ENCODE results near the gene SIRPB2. TPM values are rescaled to one million over a fixed set of nuclear protein-coding genes. Genes with fewer than 3 reads are reported as not detected.
A peak's percentile ranks its signal among the peaks of the same experiment; 100 is the strongest.

The SIRPB2 gene
- total RNA-seq (1 to 10 TPM in 6 of 10 donors, under 1 TPM in 4; 0.23 to 7.3 (median 1.7) TPM), polyA plus RNA-seq (1 to 10 TPM in 1 of 2 donors, under 1 TPM in 1; 0.88 to 1.2 TPM)
- long read RNA-seq, donor 1, result 0 reads
- long read RNA-seq, donor 2, result 0 reads
- long read RNA-seq, donor 3, result 0 reads

DNA sequence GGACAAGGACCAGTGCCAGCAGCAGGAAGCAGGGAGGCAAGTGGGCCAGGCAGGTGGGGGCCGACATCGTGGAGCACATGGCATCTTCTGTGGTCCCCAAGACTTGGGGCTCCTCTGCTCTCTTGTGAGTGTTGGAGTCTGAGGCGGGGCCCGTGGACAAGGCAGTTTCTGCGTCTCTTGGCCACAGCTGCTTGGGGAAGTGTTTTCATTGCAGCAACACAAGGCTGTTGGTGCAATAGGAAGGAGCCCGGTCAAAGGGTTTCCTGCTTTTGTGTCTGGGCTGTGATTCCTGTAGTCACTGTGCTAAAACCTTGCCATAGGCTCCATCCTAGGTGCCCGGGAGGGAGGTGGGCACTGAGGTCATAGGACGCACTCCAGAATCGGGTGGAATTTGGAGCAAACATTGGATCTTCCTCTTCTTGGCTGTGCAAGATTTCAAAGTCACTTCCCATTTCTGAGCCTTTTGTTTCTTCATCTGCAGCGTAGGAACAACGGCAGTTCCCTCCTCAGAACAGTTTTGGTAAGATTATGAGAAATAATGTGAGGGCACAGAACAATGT, at the start of gene SIRPB2:
TSS of gene SIRPB2 (minus strand) at position 140 of the 560 bp plus-strand sequence. CDS start at position 79, 61 bp downstream.
- Histone ChIP-seq H3K36me3 (no peaks in the 10 kb centered on the region), H3K4me1 (peaks cover 0 to 56% (median 6%) of the 10 kb centered on the region in 9 donors), H3K27ac (peak within 1 kb of the TSS in 9 of 10 donors; percentile 22 to 92 (median 61)), H3K27me3 (peaks cover 0 to 2% (median 0%) of the 10 kb centered on the region in 7 donors), H3K9me3 (peaks cover 0 to 3% (median 0%) of the 10 kb centered on the region in 11 donors), H3K4me3 (peak within 1 kb of the TSS in 8 of 10 donors; percentile 8 to 55 (median 20))
- ATAC-seq (peak; percentile 77 to 82 (median 78)), DNase-seq (peak; percentile 42 to 50)
- intact Hi-C loops (cut with DNase I), result no loop called here
- 54 to 57% methylated on average over 11 of the region's 11 CpGs for WGBS, 2 donors
- TF ChIP-seq, protein P1, sequence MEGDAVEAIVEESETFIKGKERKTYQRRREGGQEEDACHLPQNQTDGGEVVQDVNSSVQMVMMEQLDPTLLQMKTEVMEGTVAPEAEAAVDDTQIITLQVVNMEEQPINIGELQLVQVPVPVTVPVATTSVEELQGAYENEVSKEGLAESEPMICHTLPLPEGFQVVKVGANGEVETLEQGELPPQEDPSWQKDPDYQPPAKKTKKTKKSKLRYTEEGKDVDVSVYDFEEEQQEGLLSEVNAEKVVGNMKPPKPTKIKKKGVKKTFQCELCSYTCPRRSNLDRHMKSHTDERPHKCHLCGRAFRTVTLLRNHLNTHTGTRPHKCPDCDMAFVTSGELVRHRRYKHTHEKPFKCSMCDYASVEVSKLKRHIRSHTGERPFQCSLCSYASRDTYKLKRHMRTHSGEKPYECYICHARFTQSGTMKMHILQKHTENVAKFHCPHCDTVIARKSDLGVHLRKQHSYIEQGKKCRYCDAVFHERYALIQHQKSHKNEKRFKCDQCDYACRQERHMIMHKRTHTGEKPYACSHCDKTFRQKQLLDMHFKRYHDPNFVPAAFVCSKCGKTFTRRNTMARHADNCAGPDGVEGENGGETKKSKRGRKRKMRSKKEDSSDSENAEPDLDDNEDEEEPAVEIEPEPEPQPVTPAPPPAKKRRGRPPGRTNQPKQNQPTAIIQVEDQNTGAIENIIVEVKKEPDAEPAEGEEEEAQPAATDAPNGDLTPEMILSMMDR (IDR thresholded peaks at IDR 0.05), result no peak

- Histone ChIP-seq H3K4me1 (peaks cover 0 to 34% (median 0%) of the 10 kb centered on the region in 9 donors), H3K27me3 (peaks cover 0 to 6% (median 0%) of the 10 kb centered on the region in 7 donors), H3K36me3 (no peaks in the 10 kb centered on the region), H3K4me3 (no peak overlapping the region), H3K9me3 (peaks cover 0 to 12% (median 0%) of the 10 kb centered on the region in 11 donors), H3K27ac (no peak overlapping the region)
- ATAC-seq (no peak), DNase-seq (no peak)
- intact Hi-C loops (cut with DNase I), result no loop called here
- WGBS, 2 donors, result 89 to 93% methylated on average over 1 of the region's 1 CpG
- TF ChIP-seq, protein P1 (IDR thresholded peaks at IDR 0.05), result no peak
Measured at GRCh38 chr20:1539816-1540419, 48.7 kb upstream of the SIRPB2 start.

GRCh38 chr20:1538655-1539054, 47.4 kb upstream of the SIRPB2 start:
- intact Hi-C loops (cut with DNase I), result no loop called here
- DNase-seq (no peak), ATAC-seq (no peak)
- TF ChIP-seq, protein P1 (IDR thresholded peaks at IDR 0.05), result no peak
- peaks cover 0 to 43% (median 0%) of the 10 kb centered on the region in 9 donors for H3K4me1 ChIP-seq
- H3K36me3 ChIP-seq, result no peaks in the 10 kb centered on the region
- no peak overlapping the region for H3K4me3 ChIP-seq
- H3K9me3 ChIP-seq, result peaks cover 0 to 12% (median 0%) of the 10 kb centered on the region in 11 donors
- peak overlapping the region in 1 of 10 donors; percentile 94 for H3K27ac ChIP-seq
- peaks cover 0 to 8% (median 0%) of the 10 kb centered on the region in 7 donors for H3K27me3 ChIP-seq

DNA sequence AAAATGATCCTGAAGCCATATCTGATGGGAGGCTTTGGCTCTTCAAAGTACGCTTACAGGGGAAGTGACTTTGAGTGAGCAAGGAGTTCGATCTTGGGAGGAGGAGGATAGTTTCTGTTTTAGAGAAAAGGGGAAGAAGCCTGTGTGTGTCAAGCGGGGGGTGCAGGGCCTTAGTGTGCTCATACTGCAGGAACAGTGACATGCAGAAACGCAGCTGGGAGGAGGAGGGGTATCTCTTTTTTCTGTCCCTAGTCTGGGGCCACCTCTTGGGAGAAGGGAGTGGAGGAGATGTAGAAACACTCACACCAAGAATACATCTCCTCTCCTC, 46.5 kb upstream of the SIRPB2 start:
- Histone ChIP-seq H3K4me3 (peak overlapping the region in 1 of 10 donors; percentile 29), H3K36me3 (no peaks in the 10 kb centered on the region), H3K27ac (peak overlapping the region in 5 of 10 donors; percentile 33 to 94 (median 49)), H3K9me3 (peaks cover 0 to 12% (median 0%) of the 10 kb centered on the region in 11 donors), H3K27me3 (peaks cover 0 to 10% (median 0%) of the 10 kb centered on the region in 7 donors), H3K4me1 (peaks cover 0 to 43% (median 0%) of the 10 kb centered on the region in 9 donors)
- ATAC-seq, result peak; percentile 58 to 86 (median 79)
- TF ChIP-seq, protein P1 (IDR thresholded peaks at IDR 0.05), result no peak
- peak; percentile 23 to 37 for DNase-seq
- 56 to 71% methylated on average over 4 of the region's 4 CpGs for WGBS, 2 donors
- intact Hi-C loops (cut with DNase I), result no loop called here

All from heart right ventricle (tissue), 16 donors.